GM19455 (cell line): ENCODE measurements around the gene FLRT2.

Experiments
- ATAC-seq: cut with Tn5 transposase; IDR thresholded peaks from one replicate; pipeline ENCODE4 v1.9.1; 2021; ENCODE audit not compliant: unreplicated experiment

FLRT2 gene, protein sequence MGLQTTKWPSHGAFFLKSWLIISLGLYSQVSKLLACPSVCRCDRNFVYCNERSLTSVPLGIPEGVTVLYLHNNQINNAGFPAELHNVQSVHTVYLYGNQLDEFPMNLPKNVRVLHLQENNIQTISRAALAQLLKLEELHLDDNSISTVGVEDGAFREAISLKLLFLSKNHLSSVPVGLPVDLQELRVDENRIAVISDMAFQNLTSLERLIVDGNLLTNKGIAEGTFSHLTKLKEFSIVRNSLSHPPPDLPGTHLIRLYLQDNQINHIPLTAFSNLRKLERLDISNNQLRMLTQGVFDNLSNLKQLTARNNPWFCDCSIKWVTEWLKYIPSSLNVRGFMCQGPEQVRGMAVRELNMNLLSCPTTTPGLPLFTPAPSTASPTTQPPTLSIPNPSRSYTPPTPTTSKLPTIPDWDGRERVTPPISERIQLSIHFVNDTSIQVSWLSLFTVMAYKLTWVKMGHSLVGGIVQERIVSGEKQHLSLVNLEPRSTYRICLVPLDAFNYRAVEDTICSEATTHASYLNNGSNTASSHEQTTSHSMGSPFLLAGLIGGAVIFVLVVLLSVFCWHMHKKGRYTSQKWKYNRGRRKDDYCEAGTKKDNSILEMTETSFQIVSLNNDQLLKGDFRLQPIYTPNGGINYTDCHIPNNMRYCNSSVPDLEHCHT

DNA sequence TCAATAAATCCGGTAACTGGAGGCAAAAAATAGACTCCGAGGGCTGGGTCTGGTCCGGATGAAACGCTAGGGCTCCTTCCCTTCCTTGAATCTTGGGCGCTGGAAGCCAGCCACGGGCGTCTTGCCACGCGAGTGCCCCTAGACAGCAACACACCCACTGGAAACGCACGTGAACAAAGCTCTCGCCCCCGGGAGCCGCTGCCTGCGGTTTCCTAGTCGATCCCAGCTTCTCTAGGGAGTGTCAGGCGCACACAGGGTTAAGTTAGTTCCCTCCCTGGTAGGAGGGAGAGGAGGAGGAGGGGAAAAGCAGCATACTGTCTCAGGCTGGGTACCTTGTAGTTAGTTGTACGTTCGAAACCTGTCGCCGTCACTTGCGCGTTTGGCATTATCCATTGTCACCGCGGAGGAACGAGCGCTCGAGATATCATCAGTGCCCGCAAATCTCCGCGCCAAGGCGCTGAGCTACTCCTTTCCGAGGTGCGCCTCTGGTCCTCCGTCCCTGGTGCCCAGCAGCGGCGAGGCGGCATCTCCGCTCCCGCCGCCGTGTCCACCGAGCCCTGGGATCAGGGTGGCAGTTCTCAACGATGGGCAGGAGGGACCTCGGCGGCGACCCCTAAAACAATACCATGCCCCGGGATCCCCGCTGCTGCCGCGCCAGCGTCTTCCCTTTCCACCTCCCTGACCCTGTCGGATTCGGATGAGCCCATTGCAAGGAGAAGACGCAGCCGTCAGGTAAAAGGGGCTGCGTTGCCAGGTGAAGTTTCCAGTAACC, at the start of gene FLRT2:
TSS of gene FLRT2 (plus strand) at position 342 of the 772 bp plus-strand sequence. CDS start 91,371 bp downstream, outside the sequence.
- no peak for ATAC-seq

DNA sequence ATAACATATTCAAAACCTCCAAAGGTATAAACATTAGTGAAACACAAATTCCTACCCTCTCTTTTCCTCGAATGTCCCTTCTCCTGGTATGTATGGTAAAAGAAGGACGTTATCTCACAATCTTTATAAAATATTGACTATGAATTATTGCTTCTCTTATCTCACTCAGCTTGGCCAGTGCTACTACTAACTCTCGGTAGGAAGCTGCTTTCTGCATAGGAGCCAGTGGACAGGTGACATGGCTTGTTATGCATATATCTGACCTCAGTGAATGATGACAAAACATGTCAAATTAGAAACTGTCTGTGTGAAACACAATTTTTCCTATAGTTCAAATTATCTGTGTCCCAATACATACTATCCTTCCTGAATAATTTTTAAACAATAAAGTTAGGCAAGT, 48.5 kb upstream of the FLRT2 start:
- ATAC-seq: no peak

DNA sequence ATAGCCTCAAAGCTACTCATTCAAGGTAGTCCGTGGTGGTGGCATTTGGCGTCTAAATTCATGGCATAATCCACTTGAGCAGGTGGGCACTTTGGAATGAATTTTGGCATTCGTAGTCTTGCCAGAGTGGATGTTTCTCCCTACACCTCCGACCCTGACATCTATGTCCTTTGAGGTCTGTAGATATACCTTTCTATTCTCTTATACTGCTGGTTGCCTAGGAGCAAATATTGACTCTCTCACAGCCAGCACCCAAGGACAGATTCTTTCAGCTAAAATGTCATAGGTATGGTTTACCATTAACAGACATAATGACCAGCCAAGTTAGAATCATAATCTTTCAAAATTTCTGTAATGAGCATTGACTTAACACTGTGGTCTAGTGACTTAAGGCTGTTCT, 47.4 kb upstream of the FLRT2 start:
- ATAC-seq: no peak

DNA sequence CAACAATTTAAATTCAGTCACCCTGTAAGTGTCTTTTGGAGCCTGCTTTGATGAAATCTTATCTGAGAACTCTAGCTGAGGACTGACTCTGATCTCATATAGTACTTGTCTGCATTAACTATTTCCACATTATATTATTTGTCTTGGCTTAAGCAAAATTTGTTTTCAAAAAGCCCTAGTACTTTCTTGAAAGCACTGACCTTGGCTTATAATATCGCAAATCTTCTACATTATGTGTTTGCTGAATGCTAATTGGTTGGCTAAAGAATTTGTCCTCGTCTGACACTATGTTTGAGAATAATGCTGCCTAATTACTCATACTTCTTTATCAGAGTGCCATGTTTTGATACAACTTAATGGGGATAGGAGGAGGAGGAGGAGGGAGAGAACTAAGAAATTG, 46.9 kb upstream of the FLRT2 start:
- ATAC-seq: no peak

DNA sequence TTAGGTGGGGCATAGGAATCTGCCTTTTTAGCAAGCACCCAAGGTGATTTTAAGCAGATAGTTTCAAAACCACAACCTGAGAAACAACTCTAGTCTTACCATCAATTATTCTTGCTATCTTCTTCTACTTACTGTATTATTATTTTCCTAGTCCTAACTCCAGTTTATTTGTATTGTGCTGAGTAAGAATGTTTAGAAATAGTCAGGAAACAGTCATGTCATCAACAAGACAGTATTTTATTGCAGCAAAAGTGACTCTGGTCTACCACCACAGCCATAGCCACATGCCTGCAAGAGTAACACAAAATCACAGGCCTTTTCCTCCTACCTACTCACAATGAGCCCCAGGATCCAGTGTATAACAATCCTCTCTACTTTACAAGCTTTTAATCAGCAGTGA, 46.3 kb upstream of the FLRT2 start:
- ATAC-seq: no peak

DNA sequence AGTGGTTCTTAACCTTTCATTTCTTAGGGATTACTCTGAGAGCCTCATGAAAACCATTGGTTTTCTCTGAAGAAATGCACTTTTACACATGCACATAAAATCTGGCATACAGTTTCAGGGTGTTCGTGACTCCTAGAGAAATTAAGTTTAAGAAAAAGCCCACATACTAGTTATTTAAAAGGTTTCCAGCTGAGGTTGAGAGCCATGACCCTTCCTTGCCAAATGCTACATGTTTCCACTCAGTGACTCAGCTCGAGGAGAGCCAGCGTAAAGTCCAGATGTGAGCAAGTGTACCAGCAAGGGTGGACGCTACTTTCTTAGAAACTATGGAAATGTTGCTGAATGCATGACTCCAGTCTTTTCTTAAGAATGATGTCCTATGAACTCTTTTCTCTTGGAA, 42.7 kb upstream of the FLRT2 start:
- no peak for ATAC-seq

DNA sequence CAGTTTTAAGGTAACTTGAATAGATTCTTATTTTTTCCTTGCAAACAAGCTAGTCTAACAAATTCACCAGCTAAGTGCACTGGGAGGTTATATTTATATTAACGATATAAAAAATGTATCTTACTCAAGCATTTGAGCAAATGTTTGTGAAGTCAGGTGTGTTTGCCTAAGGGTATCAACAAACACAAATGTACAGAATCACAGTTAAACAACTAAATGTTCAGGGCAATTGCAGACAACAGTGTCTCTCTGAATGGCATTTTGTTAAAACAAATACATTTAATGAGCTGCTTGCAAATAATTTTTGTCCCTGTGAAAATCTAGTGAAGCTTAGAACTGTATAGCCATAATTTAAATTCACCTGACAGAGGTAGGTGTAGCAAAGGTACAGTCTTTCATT, 28.2 kb upstream of the FLRT2 start:
- no peak for ATAC-seq

DNA sequence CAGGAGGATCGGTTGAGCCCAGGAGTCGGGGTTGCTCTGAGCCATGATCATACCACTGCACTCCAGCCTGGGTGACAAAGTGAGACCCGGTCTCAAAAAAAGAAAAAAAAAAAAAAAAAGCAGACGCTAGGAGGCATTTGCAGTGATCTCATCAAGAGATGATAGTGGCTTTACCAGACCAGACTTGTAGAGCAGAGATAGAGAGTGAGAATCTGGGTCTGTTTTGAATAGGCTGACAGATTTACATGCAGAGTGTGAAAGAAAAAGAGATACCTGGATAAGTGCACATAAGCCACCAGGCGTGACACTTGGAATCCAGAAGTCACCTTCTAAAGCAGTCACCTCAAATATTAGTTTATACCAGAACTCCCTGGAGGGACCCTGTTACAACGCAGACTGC, 21.1 kb upstream of the FLRT2 start:
- no peak for ATAC-seq

DNA sequence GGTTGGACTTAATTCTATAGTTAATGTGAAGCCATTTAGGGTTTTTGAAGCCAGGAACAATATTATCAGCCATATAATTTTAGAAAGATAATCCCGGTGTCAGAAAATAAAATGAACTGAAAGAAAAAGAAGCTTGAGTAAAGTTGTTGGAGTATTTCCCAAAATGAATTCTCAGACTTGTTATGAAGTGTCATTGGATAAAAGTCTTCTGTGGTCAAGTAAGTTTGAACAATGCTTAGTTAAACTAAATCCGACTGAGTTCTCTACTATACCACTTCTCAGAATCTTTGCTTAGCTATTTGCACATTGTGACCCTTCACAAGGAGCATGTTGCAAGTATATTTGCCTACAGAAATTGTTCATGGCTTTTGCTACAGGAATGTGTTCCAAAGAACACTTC, 17.5 kb upstream of the FLRT2 start:
- ATAC-seq: no peak

DNA sequence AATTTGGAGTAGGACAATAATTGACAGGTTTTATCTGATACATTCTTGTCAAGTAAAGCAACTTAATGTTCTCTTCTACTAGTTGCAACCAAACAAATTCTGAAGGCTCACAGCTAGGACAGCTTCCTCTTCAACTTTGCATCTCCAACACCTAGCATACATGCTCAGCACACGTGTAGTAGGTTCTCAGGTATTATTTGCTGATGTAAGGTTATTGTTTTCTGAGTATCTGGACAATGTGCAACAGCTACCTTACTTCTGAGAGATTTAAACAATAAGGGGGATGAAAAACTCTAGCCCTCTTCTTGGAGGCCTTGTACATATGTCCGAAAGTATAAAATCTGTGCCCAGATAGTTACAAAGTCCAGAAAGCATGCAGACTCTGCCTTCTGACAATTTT, 15.5 kb upstream of the FLRT2 start:
- ATAC-seq: no peak

DNA sequence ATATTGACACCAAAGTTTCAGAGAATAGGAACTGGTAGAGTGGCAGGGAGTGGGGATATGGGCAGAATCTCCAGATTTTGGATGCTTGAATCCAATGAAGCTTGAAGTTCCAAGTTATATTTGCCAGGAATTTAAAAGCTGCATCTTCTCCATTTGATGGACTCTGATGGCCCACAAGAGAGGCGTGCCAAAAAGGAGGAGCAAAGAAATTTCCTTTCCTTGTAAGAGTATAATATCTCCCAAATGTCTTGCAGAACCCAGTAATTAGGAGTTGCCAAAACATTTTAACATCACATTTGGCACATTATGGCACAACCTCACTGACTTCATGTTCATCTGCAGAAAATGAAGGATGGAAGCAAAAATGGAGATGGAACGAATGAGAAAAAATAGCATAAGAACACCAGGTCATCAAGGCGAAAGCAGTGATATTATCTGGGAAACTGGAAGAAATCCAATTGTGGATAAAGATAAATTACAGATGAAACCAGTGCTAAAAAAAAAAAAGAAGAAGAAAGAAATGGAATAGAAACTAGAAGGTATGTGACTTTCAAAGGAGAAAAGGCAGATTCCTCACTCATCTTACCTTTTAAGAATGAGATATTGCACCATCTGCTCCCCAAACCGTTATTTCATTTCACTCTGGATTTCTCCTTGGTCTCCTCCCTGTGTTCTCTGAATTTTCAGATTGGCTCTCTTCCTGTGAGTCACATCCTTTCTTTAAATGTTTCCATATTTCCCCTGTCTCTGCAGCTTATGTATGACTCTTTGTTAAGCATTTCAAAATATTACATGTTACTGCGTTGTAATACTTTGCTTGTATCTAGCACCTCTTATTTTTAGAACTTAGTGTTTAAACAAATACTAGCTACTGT, 13.5 kb upstream of the FLRT2 start:
- no peak for ATAC-seq

DNA sequence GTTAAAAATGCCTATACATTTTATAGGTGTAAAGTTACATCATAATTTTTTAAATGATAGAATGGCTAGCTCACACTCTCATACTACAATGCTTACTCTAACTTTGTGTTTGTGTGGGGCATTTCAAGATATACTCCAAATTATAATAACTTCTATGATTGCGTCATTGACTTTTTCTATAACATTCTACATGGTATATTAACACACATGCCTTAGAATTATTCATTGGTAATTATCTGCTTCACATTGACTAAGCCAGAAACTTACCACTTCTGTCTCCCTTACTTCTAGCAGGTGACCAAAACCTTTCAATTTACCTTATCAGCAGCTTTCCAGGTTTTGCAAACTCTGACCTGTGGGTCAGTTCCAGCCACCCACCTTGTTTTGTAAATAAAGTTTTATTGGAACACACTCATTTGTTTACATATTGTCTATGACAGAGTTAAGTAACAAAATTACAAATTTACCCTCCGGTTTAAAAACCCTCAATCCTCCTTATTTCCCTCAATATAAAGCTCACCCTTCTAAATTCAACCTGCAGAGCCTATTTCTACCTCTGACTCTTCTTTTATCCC, 12.7 kb upstream of the FLRT2 start:
- no peak for ATAC-seq

DNA sequence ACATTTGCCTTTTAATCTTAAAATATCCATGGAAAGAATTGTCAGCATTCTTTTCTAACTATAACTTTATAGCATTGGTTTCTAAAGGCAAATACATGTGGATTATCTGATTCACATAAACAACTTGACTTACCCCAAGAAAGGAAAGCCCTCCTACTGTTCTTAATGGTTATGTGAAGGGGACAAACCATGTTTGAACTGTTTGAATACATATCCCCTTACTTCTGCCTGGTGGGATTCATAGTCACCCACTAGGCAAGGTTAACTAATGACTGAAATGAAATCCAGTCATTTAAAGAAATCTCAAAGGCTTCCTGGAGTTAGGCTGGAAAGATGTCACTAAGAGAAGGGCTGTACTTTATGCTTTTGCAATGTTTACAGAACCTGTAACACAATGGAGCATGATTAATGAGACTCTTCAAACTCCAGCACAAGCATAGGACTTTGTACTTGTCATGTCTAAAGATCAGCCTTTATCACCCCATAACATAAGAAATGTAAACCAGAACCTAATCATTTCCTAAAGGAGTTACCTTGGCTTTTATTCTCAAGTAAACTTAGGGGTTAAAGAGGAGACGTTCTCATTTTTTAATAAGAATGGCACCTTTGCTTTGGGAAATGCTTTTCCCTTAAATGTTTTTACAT, 10.2 kb upstream of the FLRT2 start:
- ATAC-seq: no peak

DNA sequence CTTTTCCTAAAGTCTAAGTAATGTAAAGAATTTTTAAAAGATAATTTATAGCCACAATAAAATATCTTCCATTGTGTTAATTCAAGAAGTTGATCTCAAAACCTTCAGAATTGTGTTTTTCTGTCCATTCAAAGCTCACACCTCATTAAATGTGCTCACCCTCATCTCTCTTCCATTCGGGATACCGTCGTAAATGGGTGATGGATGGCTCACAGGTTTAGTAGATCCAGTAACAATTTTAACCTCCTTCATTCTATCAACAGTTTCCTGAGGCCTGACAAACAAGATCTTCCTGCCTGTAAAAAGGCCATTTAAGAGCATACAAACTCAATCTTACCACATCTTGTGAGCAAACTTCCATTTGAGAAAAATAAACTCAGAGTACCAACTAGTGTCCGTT, 9.4 kb upstream of the FLRT2 start:
- no peak for ATAC-seq

DNA sequence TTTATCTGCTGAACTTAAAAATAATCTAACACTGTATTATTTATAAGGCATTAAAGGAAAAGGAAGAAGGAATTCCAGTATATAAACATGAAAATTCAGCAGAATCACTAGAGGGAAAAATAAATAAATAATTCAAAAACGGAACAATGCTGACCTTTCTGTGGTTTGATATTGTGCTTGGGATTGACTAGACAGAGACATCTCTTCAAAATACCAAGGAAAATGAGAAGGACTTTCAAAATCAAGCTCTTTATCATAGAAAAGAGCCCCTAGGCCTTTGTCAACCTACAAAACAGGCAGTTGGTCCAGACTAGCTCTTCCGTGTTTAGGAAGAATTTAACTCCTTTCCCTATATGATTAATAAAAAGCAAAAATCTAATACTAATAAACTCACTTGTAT, 6.3 kb upstream of the FLRT2 start:
- no peak for ATAC-seq

DNA sequence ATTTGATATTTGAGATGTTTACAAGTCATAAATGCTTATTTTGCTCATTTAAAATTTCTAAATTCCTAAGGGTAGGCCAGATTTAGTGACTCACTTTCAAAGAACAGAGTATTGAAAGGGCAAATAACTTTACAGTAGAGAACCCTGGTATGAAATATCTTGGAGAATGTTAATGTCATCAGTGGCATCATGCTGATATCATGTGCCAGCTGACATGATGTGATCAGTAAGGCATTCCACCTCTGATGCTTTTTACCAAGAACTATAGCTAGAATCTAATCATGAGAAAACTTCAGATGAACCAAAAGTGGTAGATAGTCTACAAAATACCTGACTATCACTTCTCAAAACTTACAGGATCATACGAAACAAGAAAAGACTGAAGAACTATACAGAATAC, 2.9 kb upstream of the FLRT2 start:
- ATAC-seq: no peak

DNA sequence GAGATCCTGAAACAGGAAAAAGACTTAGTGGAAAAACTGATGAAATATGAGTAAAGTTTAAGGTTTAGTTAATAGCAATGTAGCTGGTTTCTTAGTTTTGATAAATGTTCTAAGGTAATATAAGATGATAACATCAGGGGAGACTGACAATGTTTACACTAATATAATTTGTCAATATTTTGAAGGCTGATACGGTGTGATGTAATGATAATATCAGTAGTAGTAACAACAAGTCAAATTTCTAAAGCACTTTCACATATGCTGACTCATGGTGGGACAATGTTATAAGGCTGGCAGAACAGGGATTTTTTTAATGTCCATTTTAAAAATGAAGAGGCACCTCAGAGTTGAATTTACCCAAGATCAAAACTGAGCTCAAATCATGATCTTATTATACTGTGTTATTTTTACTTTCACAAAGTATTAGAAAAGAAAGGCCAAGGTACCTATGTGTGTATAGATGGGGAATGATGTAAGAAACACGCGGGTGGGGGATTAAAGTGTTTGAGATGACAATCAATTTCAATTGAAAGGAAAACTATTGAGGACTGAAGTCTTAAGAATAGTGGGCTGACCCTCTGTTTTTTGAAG, 2.4 kb upstream of the FLRT2 start:
- no peak for ATAC-seq

DNA sequence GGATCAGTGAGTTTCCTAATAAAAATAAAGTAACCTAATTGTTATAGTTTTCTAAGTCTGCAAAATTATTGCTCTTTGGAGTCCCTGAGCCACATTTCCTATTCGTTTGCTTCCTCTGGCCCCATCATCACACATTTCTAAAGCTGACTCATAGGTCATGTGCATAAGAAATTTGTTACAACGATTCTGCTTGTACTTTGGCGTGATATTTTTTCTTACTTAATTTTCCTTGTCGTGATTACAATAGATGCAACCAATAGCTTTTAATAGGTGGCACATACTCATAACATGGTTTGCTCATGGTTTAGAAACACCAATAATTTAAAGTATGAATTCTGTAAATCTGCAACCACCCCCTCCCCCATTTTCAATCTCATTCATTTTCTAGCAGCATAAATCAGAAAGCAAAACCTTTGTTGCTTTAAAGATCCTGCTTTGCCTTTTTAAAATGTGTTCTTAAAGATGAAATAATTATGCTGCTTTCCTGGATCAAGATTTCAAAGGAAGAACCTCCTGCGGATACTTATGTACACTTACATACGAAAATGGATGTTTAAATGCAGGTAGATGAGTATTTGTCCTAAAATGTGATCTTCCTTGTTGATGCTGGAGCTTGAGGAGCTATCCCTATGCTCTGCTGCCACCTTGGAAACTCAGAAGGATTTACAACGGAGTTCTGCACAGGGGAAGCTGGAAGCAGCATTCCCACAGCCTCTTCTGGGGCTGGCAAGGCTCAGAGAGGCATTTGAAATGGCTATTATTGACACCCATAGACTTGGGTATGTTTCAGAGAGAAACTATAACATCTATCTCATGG, 1.7 kb upstream of the FLRT2 start:
- no peak for ATAC-seq
